Small intestine (tissue), 7 donors: ENCODE measurements around the gene NDUFB5. TPM values are rescaled to one million over a fixed set of nuclear protein-coding genes. Genes with fewer than 3 reads are reported as not detected.

Experiments used
- DNase-seq, 2 donors: peaks; one replicate each; pipeline versions ENCODE4 v3.0.0 to v3.0.0-alpha.2; 2013
- FAIRE-seq: peaks from 2 replicates; lab custom pipeline; 2012; peaks lifted over from hg19 to GRCh38; lab: Jason Lieb, UNC
- H3K27ac ChIP-seq, 3 donors: one replicate each; pipeline ENCODE4 v1.5.1; 2013; ENCODE audit warnings: low read length in 2 of 3, mild to moderate bottlenecking in 2 of 3, control low read depth in 1 of 3, inconsistent platforms in 1 of 3, low read depth in 1 of 3, moderate library complexity in 1 of 3
- H3K27me3 ChIP-seq, 3 donors: one replicate each; pipeline ENCODE4 v1.6.1; 2013; ENCODE audit warnings: low read length in 3 of 3, inconsistent platforms in 1 of 3; ENCODE audit not compliant: control insufficient read depth in 3 of 3, insufficient read depth in 3 of 3
- H3K36me3 ChIP-seq, 3 donors: one replicate each; pipeline ENCODE4 v1.6.1; 2013; ENCODE audit warnings: low read length in 3 of 3, inconsistent platforms in 1 of 3, low read depth in 1 of 3, mild to moderate bottlenecking in 1 of 3, moderate library complexity in 1 of 3; ENCODE audit not compliant: control insufficient read depth in 3 of 3, insufficient read depth in 2 of 3
- H3K4me1 ChIP-seq, 3 donors: one replicate each; pipeline ENCODE4 v1.6.1; 2013; ENCODE audit warnings: low read length in 2 of 3, inconsistent platforms in 1 of 3, low read depth in 1 of 3, mild to moderate bottlenecking in 1 of 3, moderate library complexity in 1 of 3; ENCODE audit not compliant: control insufficient read depth in 3 of 3, insufficient read depth in 2 of 3
- H3K4me3 ChIP-seq, 3 donors: one replicate each; pipeline ENCODE4 v1.5.1; 2013; ENCODE audit warnings: low read length in 3 of 3, control low read depth in 1 of 3, inconsistent platforms in 1 of 3, low read depth in 1 of 3, mild to moderate bottlenecking in 1 of 3, moderate library complexity in 1 of 3
- H3K9me3 ChIP-seq, 2 donors: one replicate each; pipeline ENCODE4 v1.6.1; 2013; ENCODE audit warnings: low read depth in 1 of 2, low read length in 1 of 2; ENCODE audit not compliant: control insufficient read depth in 2 of 2, insufficient read depth in 1 of 2
- WGBS, 3 donors: extraction: QIAGEN DNeasy Blood & Tissue Kit; methylation state at CpG; one replicate each; pipeline ENCODE4 v1.1.7; 2013; 5-methylcytosine and 5-hydroxymethylcytosine counted together
- polyA plus RNA-seq, 4 donors: library from polyadenylated mRNA; stranded (reverse) in 3 of 4; unstranded in 1 of 4; fragments of 200-250 nt in 3 of 4; fragments of 120-200 nt in 1 of 4; gene quantifications; one replicate each; pipeline versions ENCODE4 v1.2.1 to v1.2.3, GENCODE V29; 2013
- donor health status: healthy with polysubstance abuse.
- donor health status: control.
- donor health status: control.
- donor health status: Bipolar disorder and iron deficiency.
- donor health status: healthy.

The NDUFB5 gene
- polyA plus RNA-seq, 4 donors: 124 to 184 (median 157) TPM

- FAIRE-seq: no peak
- 96 to 99% (median 97%) methylated on average over 4 of the region's 4 CpGs for WGBS, 3 donors
- H3K36me3 ChIP-seq: peaks cover 0 to 16% (median 1%) of the 10 kb centered on the region in 3 donors
- DNase-seq: no peak
- H3K27me3 ChIP-seq: no peaks in the 10 kb centered on the region
- peaks cover 0 to 3% (median 2%) of the 10 kb centered on the region in 3 donors for H3K4me1 ChIP-seq
- H3K4me3 ChIP-seq: no peak overlapping the region
- H3K27ac ChIP-seq: no peak overlapping the region
- H3K9me3 ChIP-seq: no peaks in the 10 kb centered on the region
Observed at GRCh38 chr3:179610066-179610465, 5.5 kb downstream of the NDUFB5 start.

DNA sequence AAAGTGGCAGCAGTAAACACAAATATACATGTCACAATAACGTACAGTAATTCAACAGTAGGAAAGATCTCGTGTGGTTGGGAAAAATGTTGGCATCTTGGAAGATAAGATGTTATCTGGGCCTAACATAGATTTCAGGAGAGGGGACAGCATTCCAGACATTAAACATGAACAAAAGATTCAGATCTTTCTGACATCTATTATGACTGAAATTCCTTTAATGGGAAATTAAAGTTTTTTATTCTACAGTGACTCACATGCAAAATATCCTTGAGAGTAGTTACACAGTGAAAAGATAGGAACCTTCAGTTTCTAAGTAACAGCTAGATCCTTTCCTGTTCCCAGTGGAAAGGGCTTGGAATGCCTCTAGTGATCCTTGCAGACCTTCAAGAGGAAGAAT lies 9.2 kb downstream of the NDUFB5 start:
- 62 to 70% (median 69%) methylated on average over 2 of the region's 2 CpGs for whole genome bisulfite sequencing, 3 donors
- H3K36me3 ChIP-seq: peaks cover 3 to 19% (median 9%) of the 10 kb centered on the region in 3 donors
- FAIRE-seq: no peak

DNA sequence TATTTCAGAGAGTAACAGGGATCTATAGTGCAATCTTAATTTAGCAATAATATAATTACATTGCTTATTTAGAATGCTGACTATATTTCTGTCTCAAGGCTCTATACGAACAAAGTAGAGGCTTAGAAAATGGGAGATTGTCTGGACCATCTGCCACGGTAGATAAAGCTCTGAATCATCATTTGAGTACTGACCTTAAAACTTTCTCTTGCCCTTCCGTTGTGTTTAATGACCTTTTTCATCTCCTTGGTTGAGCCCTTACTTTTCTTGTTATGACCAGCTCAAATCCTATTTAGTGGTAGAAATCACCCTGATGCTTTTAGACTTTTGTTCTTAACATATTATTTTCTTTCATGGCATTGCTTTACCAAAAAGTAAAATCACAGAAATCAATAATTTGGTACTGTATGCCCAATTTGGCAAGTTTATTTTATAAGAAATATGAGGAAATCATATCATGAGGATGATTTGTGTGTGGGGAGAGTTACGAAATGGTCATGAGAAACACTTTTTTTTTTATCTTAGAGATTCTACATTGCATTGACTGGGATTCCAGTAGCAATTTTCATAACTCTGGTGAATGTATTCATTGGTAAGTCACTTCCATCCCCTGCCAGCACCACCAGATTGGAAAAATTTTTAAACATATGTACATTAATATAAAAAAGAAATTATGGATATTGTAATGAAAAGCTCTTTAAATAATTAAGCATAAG lies 11.0 kb downstream of the NDUFB5 start:
- DNase-seq (no peak), FAIRE-seq (no peak)
- H3K9me3 ChIP-seq: no peaks in the 10 kb centered on the region
- H3K27ac ChIP-seq: no peak overlapping the region
- peaks cover 3 to 15% (median 12%) of the 10 kb centered on the region in 3 donors for H3K36me3 ChIP-seq
- no peak overlapping the region for H3K4me3 ChIP-seq
- H3K27me3 ChIP-seq: no peaks in the 10 kb centered on the region
- H3K4me1 ChIP-seq: no peaks in the 10 kb centered on the region
- 72 to 78% (median 72%) methylated on average over 4 of the region's 4 CpGs for WGBS, 3 donors

More for the DNA sequence above, 9.2 kb downstream of the NDUFB5 start:
- H3K27ac ChIP-seq: no peak overlapping the region
- no peak overlapping the region for H3K4me3 ChIP-seq
- DNase-seq: no peak
- no peaks in the 10 kb centered on the region for H3K4me1 ChIP-seq
- H3K9me3 ChIP-seq: no peaks in the 10 kb centered on the region
- H3K27me3 ChIP-seq: no peaks in the 10 kb centered on the region

GRCh38 chr3:179622023-179622422 lies 17.4 kb downstream of the NDUFB5 start:
- no peak overlapping the region for H3K4me3 ChIP-seq
- WGBS, 3 donors: 96 to 97% (median 96%) methylated on average over 2 of the region's 2 CpGs
- no peaks in the 10 kb centered on the region for H3K4me1 ChIP-seq
- no peaks in the 10 kb centered on the region for H3K9me3 ChIP-seq
- DNase-seq (no peak), FAIRE-seq (no peak)
- H3K36me3 ChIP-seq: peaks cover 6 to 28% (median 17%) of the 10 kb centered on the region in 3 donors
- no peaks in the 10 kb centered on the region for H3K27me3 ChIP-seq
- H3K27ac ChIP-seq: no peak overlapping the region

DNA sequence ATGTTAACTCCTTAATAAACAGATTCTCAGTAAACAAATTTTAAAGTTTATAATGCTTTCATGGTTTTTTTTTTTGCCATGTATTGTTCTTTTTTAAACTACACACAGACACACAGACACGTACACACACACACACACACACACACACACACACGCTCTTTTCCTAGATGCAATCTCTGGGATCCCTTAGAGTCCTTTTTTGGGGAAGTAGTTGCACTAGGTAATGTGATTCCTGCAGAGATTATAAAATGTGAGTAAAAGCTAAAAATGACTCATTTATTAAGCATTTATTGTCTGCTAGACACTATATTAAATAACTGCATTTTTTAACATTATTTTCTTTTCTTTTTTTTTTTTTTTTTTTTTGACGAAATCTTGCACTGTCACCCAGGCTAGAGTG lies 19.9 kb downstream of the NDUFB5 start:
- no peak overlapping the region for H3K4me3 ChIP-seq
- H3K9me3 ChIP-seq: no peaks in the 10 kb centered on the region
- no peak overlapping the region for H3K27ac ChIP-seq
- FAIRE-seq (no peak), DNase-seq (no peak)
- WGBS, 3 donors: 87 to 90% (median 89%) methylated on average over 3 of the region's 3 CpGs
- no peaks in the 10 kb centered on the region for H3K4me1 ChIP-seq
- no peaks in the 10 kb centered on the region for H3K27me3 ChIP-seq
- H3K36me3 ChIP-seq: peaks cover 3 to 22% (median 8%) of the 10 kb centered on the region in 3 donors

- no peak for FAIRE-seq
- WGBS, 3 donors: 71 to 86% (median 74%) methylated on average over 3 of the region's 3 CpGs
Observed at GRCh38 chr3:179630753-179631451, 26.3 kb downstream of the NDUFB5 start.

GRCh38 chr3:179640469-179640868 lies 35.9 kb downstream of the NDUFB5 start:
- Histone ChIP-seq H3K4me3 (no peak overlapping the region), H3K27me3 (no peaks in the 10 kb centered on the region), H3K36me3 (no peaks in the 10 kb centered on the region), H3K9me3 (no peaks in the 10 kb centered on the region), H3K27ac (no peak overlapping the region), H3K4me1 (peaks cover 0 to 6% (median 0%) of the 10 kb centered on the region in 3 donors)
- FAIRE-seq (no peak), DNase-seq (no peak)
- WGBS, 3 donors: 88 to 100% (median 100%) methylated on average over 1 of the region's 1 CpG

More at GRCh38 chr3:179630753-179631451, 26.3 kb downstream of the NDUFB5 start:
- H3K27ac ChIP-seq: no peak overlapping the region
- H3K27me3 ChIP-seq: no peaks in the 10 kb centered on the region
- no peaks in the 10 kb centered on the region for H3K9me3 ChIP-seq
- H3K36me3 ChIP-seq: peaks cover 0 to 3% (median 0%) of the 10 kb centered on the region in 3 donors
- no peak overlapping the region for H3K4me3 ChIP-seq
- no peaks in the 10 kb centered on the region for H3K4me1 ChIP-seq
- DNase-seq: no peak

DNA sequence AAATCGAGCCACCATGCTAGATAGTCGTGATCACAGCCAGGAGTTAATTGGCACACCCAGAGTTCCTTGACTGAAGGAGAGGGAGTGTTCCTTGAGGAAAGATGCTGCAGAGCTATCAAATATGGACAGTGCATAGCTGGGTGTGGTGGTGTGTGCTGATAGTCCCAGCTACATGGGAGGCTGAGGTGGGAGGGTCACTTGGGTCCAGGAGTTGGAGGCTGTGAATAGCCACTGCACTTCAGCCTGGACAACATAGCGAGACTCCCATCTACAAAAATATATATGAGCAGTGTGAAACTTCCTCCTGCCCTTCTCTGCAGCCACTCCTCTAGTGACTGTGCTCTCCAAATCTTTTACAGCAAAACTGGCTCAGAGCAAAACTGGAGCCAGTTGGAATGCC lies 38.3 kb downstream of the NDUFB5 start:
- no peaks in the 10 kb centered on the region for H3K36me3 ChIP-seq
- H3K4me3 ChIP-seq: no peak overlapping the region
- H3K4me1 ChIP-seq: peaks cover 0 to 6% (median 0%) of the 10 kb centered on the region in 3 donors
- no peak for FAIRE-seq
- no peaks in the 10 kb centered on the region for H3K27me3 ChIP-seq
- 80 to 92% (median 87%) methylated on average over 3 of the region's 3 CpGs for WGBS, 3 donors
- no peak for DNase-seq
- H3K27ac ChIP-seq: no peak overlapping the region
- H3K9me3 ChIP-seq: no peaks in the 10 kb centered on the region
